Esophagus muscularis mucosa (tissue), 3 donors: Measurements from ENCODE around the gene AMACR.

Experiments used
- POLR2A ChIP-seq: fragments of 450-650 bp; IDR thresholded peaks from one replicate; pipeline ENCODE4 v1.6.1; 2017; ENCODE audit warnings: antibody characterized with exemption, moderate library complexity, mild to moderate bottlenecking, low read depth
- TF ChIP-seq, protein P1 (sequence below), 3 experiments: fragments of 200-600 bp in 2 of 3; fragments of 450-650 bp in 1 of 3; sonication (generic) in 2 of 3; IDR thresholded peaks; one replicate each; pipeline ENCODE4 v1.5.1; 2017 to 2019; ENCODE audit warnings: antibody characterized with exemption in 3 of 3, mild to moderate bottlenecking in 2 of 3, moderate library complexity in 1 of 3

DNA sequence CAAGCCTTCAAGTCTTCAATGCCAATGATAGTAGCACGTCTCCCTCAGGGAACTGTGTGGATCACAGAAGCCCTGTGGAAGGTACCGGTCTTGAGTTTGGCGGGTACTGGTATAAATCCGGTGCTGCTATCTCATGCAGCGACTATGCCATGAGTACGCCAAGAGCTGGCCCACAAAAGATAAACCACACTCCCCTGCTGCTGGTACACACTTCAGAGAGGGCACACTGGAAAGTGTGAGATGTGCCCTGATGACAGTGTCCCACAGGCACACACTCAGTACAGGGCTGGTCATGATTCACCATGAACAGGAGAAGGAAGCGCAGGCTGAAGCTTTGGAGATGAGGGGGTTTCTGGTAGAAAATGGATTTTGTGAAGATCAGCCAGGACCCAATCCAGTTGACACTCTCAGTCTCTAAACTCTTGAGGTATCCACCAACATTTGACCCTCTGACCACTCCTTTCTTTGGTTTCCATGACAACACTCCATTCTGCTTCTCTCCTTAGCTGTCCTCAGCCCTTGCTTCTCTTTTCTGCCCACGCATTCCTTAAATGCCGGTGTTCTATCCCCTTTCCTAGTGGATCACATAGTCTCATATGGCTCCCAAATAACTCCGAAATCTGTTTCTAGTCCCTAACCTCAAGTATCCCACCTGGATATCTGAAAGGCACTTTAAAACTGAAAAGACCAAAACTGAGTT lies 5.1 kb downstream of the AMACR start:
- TF ChIP-seq, protein P1, sequence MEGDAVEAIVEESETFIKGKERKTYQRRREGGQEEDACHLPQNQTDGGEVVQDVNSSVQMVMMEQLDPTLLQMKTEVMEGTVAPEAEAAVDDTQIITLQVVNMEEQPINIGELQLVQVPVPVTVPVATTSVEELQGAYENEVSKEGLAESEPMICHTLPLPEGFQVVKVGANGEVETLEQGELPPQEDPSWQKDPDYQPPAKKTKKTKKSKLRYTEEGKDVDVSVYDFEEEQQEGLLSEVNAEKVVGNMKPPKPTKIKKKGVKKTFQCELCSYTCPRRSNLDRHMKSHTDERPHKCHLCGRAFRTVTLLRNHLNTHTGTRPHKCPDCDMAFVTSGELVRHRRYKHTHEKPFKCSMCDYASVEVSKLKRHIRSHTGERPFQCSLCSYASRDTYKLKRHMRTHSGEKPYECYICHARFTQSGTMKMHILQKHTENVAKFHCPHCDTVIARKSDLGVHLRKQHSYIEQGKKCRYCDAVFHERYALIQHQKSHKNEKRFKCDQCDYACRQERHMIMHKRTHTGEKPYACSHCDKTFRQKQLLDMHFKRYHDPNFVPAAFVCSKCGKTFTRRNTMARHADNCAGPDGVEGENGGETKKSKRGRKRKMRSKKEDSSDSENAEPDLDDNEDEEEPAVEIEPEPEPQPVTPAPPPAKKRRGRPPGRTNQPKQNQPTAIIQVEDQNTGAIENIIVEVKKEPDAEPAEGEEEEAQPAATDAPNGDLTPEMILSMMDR (IDR thresholded peaks at IDR 0.05): no peak
- no peak for TF ChIP-seq POLR2A
